MCF 10A (cell line): ENCODE data around the gene FAR2. TPM values are rescaled to one million over a fixed set of nuclear protein-coding genes. Genes with fewer than 3 reads are reported as not detected.

Source experiments
- BruUV-seq: library from RNA; stranded (reverse); fragments of 400-500 nt; replicated peaks from 2 replicates; lab custom pipeline; 2021; lab: Mats Ljungman, UMichigan
- CTCF ChIA-PET: fragments of 300-600 bp; sonication (Branson Sonifier 250); formaldehyde crosslinking; extraction: SDS; loops from one replicate; lab custom pipeline; 2021; ENCODE audit warnings: antibody characterized with exemption, inconsistent platforms; lab: Yijun Ruan, JAX
- POLR2A ChIA-PET: fragments of 300-600, 350-650 bp; sonication (Branson Sonifier 250); formaldehyde crosslinking; extraction: SDS; loops from one replicate; lab custom pipeline; 2020; ENCODE audit warnings: antibody characterized with exemption, inconsistent platforms; lab: Yijun Ruan, JAX
- DNase-seq: peaks from one replicate; pipeline ENCODE4 v3.0.0-alpha.2; 2018; ENCODE audit not compliant: unreplicated experiment
- H3K27ac Mint-ChIP-seq: one replicate; pipeline ENCODE4 v1.8.0; 2022; ENCODE audit warnings: mild to moderate bottlenecking, low read depth, mixed read lengths; ENCODE audit not compliant: unreplicated experiment
- H3K27me3 Mint-ChIP-seq: one replicate; pipeline ENCODE4 v1.8.0; 2022; ENCODE audit warnings: mixed read lengths; ENCODE audit not compliant: insufficient read depth, unreplicated experiment
- H3K36me3 Mint-ChIP-seq: one replicate; pipeline ENCODE4 v1.8.0; 2022; ENCODE audit warnings: mild to moderate bottlenecking, moderate library complexity, mixed read lengths; ENCODE audit not compliant: insufficient read depth, unreplicated experiment
- H3K4me1 Mint-ChIP-seq: one replicate; pipeline ENCODE4 v1.8.0; 2022; ENCODE audit warnings: mixed read lengths; ENCODE audit not compliant: insufficient read depth, unreplicated experiment
- H3K4me3 Mint-ChIP-seq: one replicate; pipeline ENCODE4 v1.8.0; 2022; ENCODE audit warnings: mild to moderate bottlenecking, moderate library complexity, mixed read lengths; ENCODE audit not compliant: unreplicated experiment
- H3K9me3 Mint-ChIP-seq: one replicate; pipeline ENCODE4 v1.8.0; 2022; ENCODE audit warnings: mixed read lengths; ENCODE audit not compliant: unreplicated experiment
- intact Hi-C: fragments of 100-400 bp; cut with micrococcal nuclease; formaldehyde crosslinking; loops from 2 replicates; pipeline ENCODE4 v1.14.1; 2022
- total RNA-seq: library from RNA; stranded (reverse); gene quantifications from 2 replicates; pipeline ENCODE4 v1.2.3, GENCODE V29; 2022
- TF ChIP-seq, protein P1 (sequence below): fragments of 200-600 bp; IDR thresholded peaks from one replicate; pipeline ENCODE4 v1.8.0; 2022; ENCODE audit warnings: antibody characterized with exemption, mild to moderate bottlenecking; ENCODE audit not compliant: unreplicated experiment

FAR2 gene
- total RNA-seq, 1 experiment from 2014 or later = 1.7 TPM

DNA sequence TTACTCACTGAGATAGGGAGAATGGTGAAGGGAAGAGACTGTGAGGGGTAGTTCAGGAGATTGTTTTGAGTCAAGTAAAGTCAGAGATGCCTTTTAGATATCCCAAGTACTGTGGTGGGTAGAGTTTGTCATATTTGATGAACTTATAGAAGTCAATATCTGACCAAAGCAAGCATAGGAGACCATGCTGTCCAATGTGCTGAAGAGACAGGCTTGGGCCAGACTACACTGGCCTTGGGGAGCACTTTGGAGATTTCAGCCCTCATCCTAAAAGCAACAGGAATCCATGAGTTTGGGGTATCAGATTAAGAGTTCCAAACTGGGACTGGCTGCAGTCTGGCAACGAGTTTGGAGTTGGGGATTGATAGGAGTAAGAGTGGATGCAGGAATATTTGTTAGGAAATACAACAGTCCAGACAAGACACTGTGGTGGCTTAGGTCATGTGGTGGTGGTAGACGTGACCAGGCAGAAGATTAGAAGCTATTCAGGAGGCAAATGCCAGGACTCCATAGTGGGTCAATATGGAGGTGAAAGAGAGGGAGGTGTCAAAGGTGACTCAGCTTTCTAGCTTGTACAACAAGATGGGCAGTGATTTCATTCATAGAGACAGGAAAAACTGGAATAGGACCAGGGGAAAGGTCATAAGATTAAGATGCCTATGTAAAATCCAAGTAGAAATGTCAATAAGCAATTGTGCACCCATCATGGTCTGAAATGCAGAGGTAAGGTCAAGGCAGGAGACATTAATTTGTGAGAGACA is 81.9 kb downstream of the FAR2 start:
- ChIA-PET POLR2A (no interaction called here), CTCF (interaction anchor here (1.1 kb wide), 1 partner anchor 55 kb away, joined by 3 read pairs; no protein-coding TSS in a partner anchor)
- Mint-ChIP-seq H3K27me3 (no peaks in the 10 kb centered on the region), H3K27ac (no peak overlapping the region), H3K4me1 (no peaks in the 10 kb centered on the region), H3K9me3 (no peaks in the 10 kb centered on the region), H3K4me3 (no peak overlapping the region), H3K36me3 (no peaks in the 10 kb centered on the region)
- DNase-seq = no peak
- BruUV-seq = no TSS peak
- TF ChIP-seq, protein P1, sequence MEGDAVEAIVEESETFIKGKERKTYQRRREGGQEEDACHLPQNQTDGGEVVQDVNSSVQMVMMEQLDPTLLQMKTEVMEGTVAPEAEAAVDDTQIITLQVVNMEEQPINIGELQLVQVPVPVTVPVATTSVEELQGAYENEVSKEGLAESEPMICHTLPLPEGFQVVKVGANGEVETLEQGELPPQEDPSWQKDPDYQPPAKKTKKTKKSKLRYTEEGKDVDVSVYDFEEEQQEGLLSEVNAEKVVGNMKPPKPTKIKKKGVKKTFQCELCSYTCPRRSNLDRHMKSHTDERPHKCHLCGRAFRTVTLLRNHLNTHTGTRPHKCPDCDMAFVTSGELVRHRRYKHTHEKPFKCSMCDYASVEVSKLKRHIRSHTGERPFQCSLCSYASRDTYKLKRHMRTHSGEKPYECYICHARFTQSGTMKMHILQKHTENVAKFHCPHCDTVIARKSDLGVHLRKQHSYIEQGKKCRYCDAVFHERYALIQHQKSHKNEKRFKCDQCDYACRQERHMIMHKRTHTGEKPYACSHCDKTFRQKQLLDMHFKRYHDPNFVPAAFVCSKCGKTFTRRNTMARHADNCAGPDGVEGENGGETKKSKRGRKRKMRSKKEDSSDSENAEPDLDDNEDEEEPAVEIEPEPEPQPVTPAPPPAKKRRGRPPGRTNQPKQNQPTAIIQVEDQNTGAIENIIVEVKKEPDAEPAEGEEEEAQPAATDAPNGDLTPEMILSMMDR = no peak
- intact Hi-C loops = no loop called here

DNA sequence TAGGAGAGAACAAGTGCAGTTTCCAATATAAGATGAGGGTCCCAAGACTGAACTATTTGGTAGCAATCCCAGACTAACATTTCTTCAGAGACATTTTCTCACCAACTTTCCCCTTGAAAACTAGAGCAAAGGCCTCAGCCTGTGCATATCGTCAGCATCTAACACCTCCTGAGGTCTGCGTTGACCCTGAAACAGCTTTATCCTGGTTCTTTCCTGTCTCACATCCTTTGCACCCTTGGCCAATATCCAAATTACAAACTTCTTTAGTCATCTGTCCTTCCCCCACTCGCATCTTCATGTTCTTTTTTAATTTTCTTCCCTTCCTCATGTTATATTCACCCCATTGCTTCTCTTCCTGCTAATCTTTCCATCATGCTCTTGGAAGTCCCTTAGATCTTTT is 83.0 kb downstream of the FAR2 start:
- H3K4me1 Mint-ChIP-seq = no peaks in the 10 kb centered on the region
- POLR2A ChIA-PET = no interaction called here
- BruUV-seq = no TSS peak
- no peaks in the 10 kb centered on the region for H3K9me3 Mint-ChIP-seq
- H3K27me3 Mint-ChIP-seq = no peaks in the 10 kb centered on the region
- DNase-seq = no peak
- no peaks in the 10 kb centered on the region for H3K36me3 Mint-ChIP-seq
- no peak overlapping the region for H3K27ac Mint-ChIP-seq
- CTCF ChIA-PET = interaction anchor here (0.6 to 1.2 kb wide), 2 partner anchors 9 to 160 kb away, joined by 3 read pairs; no protein-coding TSS in a partner anchor
- TF ChIP-seq, protein P1 = no peak
- no peak overlapping the region for H3K4me3 Mint-ChIP-seq
- intact Hi-C loops = no loop called here

DNA sequence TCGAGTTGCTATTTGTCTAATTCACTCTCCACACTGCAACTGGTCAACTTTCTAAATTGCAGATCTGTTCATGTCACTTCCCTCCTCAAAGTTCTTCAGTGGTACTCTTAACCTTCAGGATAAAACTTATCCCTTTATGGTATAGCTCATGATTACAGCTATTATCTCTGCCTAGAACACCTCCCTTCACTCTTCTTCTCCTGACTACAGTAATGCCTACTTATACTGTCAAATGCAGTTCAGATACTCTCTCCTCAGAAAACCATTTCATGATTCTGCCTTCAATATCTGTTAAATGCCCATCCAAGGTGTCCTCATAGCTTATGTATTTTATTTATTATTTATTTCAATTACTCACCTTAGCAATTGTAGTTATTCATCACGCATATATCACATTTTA is 85.5 kb downstream of the FAR2 start:
- TF ChIP-seq, protein P1 = no peak
- POLR2A ChIA-PET = interaction anchor here (0.6 kb wide), 1 partner anchor 20 kb away, joined by 3 read pairs; no protein-coding TSS in a partner anchor
- CTCF ChIA-PET = no interaction called here
- H3K36me3 Mint-ChIP-seq = no peaks in the 10 kb centered on the region
- no peak overlapping the region for H3K27ac Mint-ChIP-seq
- H3K4me3 Mint-ChIP-seq = no peak overlapping the region
- DNase-seq = no peak
- H3K9me3 Mint-ChIP-seq = no peaks in the 10 kb centered on the region
- BruUV-seq = no TSS peak
- no peaks in the 10 kb centered on the region for H3K27me3 Mint-ChIP-seq
- no peaks in the 10 kb centered on the region for H3K4me1 Mint-ChIP-seq
- intact Hi-C loops = no loop called here

DNA sequence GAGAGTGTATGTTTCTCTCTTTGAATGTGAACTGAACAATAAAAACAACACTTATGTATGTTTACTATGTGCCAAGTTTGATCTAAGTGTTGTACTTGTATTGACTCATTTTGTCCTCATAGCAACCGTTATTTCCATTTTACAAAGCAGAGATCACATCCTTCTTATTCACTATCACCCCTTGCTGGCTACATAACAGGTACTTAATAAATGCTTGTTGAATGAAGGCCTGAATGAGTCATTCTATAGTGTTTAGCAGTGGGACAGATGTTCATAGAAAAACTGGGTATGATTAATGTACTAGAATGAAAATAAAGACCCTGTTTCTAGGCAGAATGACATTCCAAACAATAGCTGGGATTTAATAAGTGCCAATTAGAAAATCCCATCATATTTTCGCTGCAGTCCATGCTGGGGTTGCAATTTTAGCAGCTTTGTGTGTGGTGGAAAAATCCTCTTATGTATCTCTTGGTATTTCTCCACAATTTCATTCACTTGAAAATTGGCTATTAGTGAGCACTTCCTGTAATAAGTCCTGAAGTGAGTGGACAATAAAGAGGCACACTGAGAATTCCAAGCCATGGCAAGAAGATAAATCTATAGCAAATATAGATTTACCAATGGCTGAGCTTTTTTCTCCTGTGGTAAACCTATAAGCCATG is 86.0 kb downstream of the FAR2 start:
- Mint-ChIP-seq H3K27me3 (no peaks in the 10 kb centered on the region), H3K36me3 (no peaks in the 10 kb centered on the region), H3K27ac (no peak overlapping the region), H3K9me3 (no peaks in the 10 kb centered on the region), H3K4me3 (no peak overlapping the region), H3K4me1 (no peaks in the 10 kb centered on the region)
- TF ChIP-seq, protein P1 = no peak
- intact Hi-C loops = no loop called here
- no peak for DNase-seq
- BruUV-seq = no TSS peak
- ChIA-PET CTCF (no interaction called here), POLR2A (interaction anchor here (0.6 kb wide), 1 partner anchor 19 kb away, joined by 3 read pairs; no protein-coding TSS in a partner anchor)
